Jurkat, Clone E6-1 (cell line): ENCODE data around the gene SLC22A16.
"Not testable (repeated sequence)": the region's sequence is repeated elsewhere in the genome, so short reads cannot be mapped to it uniquely, and the experiment has no call there.

Experiments used
- DNase-seq: peaks from one replicate; pipeline ENCODE4 v3.0.0-alpha.2; 2011; ENCODE audit warnings: low read depth, low spot score
- H3K4me3 ChIP-seq: 2 replicates; pipeline ENCODE4 v1.5.1; 2011; ENCODE audit warnings: mild to moderate bottlenecking, low read length, control low read depth, moderate library complexity

The SLC22A16 gene

DNA sequence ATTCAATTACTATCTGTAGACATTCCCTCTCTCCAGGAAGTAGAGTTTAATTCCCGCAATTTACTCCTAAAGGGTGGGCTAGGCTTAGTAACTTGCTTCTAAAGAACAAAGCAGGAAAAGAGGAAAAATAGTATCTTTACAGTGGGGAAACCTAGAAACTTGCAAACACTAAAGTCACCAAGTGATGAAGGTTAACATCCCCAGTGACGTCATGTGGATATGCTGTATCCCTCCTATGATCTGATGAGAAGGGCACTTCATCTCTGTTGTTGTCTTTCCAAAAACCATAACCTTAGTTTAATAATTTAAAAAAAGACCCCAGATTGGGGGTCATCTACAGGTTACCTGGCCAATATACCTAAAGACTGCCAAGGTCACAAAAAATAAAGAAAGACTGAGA is 17.3 kb downstream of the SLC22A16 start:
- no peak overlapping the region for H3K4me3 ChIP-seq
- DNase-seq = no peak

DNA sequence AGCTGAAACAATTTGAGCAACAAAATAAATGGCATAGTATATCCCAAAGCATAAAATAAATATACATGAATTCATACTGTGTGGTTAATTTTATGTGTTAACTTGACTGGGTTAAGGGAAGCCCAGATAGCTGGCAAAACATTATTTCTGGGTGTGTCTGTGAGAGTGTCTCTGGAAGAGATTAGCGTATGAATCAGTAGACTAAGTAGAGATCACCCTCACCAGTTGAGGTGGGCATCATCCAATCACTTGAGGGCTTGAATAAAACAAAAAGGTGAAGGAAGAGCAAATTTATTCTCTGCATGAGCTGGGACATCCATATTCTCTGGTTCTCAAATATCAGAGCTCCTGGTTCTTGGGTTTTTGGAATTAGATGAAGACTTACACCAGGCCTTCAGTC is 17.9 kb downstream of the SLC22A16 start:
- DNase-seq = no peak
- no peak overlapping the region for H3K4me3 ChIP-seq

DNA sequence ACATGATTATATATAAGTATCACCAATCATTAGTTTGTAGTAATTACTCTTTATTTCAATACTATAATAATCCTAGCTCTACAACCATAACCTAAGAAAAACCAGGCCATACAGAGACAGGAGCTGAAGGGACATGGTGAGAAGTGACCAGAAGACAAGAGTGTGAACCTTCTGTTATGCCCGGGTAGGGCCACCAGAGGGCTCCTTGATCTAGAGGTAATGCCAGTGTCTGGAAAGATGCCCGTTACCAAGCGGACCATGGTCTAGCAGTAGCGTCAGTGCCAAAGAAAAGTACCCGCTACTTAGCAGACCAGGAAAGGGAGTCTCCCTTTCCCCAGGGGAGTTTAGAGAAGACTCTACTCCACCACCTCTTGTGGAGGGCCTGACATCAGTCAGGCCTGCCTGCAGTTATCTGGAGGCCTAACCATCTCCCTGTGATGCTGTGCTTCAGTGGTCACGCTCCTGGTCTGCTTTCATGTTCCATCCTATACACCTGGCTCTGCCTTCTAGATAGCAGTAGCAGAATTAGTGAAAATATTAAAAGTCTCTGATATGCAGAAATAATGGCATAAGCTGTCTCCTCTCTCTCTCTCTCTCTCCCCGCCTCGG is 18.7 kb downstream of the SLC22A16 start:
- not testable (repeated sequence) for DNase-seq

DNA sequence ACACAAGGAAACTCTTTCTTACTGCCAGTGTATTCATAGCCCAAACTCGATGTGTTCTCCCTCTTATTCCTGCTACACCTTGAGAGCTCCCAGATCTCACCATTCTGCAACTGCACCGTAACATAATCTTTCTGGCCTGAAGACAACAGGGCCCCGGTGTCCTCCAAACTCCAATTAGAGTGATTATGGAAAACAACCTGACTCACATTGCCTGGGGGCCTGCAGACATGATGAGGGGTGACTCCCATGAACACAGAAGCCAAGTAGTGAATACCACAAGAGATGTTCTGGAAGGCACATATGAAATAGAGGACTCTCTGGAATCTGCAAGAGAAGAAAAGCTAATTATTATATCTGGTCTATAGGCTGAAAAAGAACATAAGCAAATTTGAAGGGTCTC is 19.7 kb downstream of the SLC22A16 start:
- no peak for DNase-seq
- H3K4me3 ChIP-seq = no peak overlapping the region

More for the DNA sequence above, 18.7 kb downstream of the SLC22A16 start:
- not testable (repeated sequence) for H3K4me3 ChIP-seq

DNA sequence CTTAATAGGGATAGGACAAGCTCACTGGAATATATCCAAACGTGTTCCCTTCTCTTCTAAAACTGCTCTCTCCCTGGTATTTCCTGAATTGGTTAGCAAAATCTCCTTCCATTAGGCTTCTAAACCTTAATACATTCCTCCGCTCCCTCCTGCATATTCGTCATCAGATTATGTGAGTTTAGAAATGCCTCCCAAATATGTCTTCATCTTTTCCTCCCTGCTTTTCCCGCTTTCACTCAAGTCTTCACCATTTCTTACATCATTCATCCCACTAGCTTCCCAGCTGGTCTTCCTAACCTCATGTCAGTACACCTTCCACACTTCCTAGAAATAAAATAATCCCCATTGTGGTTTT is 26.9 kb downstream of the SLC22A16 start:
- H3K4me3 ChIP-seq = no peak overlapping the region
- DNase-seq = no peak

DNA sequence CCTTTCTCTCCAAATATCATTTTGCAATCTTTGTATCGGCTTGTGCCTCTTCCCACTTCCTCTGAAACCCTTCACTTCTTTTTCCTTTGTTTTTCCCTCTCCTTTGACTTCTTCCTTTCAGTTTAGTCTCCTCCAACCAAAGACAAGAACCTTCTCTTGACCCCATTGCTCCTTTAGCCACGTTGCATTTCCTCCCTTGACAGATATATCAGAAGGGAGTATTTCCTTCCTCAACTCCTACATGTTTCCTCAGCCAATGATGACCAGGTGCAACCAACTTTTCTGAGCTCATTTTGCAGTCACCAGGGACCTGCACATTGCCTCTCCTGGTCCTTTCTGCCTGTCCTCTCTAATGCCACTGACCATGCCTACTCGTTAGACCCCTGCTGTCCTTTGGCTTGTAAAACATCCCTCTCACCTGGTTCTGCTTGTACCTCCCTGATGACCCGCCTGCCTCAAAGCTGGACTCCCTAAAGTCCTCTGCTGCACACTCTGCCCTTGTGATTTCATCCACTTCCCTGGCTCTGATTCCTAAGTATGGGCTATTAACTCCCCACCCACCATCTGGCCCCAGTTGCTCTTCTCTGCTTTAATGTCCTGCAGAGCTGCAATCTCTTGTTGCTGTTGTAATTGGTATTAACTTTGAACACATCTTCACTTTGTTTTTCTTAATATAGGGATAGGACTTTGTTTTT is 27.4 kb downstream of the SLC22A16 start:
- no peak for DNase-seq
- no peak overlapping the region for H3K4me3 ChIP-seq

DNA sequence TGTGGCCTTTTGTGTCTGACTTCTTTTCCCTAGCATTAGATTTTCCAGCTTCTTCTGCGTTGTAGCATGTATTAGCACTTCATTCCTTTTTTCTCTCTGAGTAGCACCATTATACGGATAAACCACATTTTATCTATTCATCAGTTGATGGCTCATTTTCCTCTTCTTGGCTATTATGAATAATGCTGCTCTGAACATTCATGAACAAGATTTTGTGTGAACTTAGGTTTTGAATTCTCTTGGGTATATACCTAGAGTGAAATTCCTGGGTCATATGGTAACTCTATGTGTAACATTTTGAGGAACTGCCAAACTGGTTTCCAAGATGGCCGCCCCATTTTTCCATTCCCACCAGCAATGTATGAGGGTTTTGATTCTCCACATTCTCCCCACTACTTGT is 28.7 kb downstream of the SLC22A16 start:
- DNase-seq = no peak
- no peak overlapping the region for H3K4me3 ChIP-seq

DNA sequence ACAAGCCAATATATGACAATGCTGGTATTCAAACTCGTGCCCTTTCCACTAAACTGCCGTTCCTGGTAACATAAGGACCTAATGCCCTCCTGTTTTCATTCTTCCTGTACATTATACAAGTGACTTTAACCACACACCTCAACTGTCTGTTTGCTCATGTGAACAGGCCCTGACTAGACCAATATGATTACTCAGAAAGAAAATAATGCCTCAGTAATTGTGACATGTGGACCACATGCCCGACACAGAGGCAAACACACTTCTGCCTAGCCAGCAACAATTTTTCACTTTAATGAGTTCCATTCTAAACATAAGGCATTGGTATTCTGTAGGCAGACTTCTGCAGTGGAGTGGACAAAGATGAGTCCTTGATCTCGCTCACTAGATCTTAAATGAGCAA is 30.0 kb downstream of the SLC22A16 start:
- DNase-seq = no peak
- no peak overlapping the region for H3K4me3 ChIP-seq

DNA sequence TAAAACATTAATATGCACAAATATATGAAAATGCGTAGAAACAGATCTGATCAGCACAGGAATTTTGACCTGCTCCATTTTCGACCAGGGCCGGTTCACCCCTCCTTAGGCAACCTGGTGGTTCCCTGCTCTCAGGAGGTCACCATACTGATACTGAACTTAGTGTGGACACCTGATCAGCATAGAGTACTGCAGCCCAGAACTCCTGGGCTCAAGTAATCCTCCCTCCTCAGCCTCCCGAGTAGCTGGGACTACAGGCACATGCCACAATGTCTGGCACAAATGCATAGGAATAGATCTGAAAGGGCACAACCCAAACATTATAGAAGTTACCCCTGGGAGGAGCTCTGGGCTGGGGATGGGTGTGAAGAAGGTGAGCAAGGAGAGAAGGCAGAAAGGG is 36.4 kb downstream of the SLC22A16 start:
- no peak overlapping the region for H3K4me3 ChIP-seq
- no peak for DNase-seq

DNA sequence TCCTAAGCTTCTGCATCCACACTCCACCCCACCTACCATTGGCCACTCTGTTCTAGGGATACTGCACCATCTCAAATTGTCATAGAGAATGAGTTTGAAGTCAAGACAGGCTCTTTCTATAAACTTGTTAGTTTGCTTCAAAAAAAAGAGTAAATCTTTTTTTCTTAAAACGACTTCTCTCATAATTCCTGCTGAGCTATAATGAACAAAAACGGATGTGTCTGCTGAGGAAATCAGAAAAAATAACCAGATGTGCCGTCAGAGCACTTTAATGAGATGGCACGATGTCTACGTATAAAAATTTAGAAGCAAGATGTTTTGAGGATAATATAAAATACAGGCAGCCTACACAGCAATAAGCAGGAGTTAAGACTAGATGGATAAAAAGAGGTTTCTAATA is 37.1 kb downstream of the SLC22A16 start:
- H3K4me3 ChIP-seq = no peak overlapping the region
- DNase-seq = no peak

DNA sequence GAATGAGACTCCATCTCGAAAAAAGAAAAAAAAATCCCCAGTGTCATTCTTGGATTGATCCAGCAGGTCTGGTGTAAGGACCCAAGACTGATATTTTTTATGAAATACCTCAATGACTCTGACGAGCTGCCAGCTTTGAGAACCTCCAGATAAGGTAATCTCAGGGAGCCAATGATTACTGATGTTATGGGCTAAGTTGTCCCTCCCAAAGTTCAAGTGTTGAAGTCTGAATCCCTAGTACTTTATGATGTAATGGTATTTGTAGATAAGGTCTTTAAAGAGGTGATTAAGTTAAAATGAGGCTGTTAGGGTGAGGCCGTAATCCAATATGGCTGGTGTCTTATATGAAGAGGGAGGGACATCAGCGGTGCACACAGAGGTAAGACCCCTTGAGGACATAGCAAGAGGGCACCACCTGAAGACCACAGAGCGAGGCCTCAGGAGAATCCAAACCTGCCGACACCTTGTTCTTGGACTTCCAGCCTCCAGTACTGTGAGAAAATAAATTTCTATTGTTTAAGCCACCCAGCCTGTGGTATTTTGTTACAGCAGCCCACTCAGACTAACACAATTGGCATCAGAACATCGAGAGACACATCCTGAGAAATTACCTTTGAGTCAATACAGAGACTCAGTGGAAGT is 41.3 kb downstream of the SLC22A16 start:
- no peak overlapping the region for H3K4me3 ChIP-seq
- DNase-seq = no peak

DNA sequence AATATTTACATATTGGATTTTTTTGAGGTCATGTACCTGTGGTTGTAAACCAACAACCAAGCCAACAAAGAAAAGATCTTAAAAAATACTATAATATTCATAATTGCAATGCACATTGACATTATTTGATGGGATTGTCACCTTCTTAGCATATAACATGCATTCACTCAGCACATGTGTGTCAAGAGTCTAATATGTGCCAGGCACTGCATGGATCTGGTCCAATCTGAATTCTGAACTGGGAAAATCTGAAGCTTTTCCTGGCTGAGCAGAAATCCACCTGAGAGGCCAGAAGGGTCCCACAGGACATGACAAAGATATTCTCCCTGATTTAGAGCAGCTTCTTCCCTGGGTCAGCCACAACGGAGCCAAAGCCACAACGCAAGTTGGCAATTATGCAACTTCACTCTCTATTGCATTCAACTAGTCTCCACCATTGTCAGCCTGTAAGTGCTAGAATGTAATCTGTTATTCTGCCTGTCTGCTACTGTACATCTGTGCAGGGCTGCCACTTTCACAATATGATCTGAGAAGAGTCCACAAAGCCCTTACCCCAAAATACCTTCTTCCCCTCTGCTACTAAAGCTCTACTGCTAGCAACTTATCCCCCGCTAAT is 44.0 kb downstream of the SLC22A16 start:
- DNase-seq = no peak
- H3K4me3 ChIP-seq = no peak overlapping the region

DNA sequence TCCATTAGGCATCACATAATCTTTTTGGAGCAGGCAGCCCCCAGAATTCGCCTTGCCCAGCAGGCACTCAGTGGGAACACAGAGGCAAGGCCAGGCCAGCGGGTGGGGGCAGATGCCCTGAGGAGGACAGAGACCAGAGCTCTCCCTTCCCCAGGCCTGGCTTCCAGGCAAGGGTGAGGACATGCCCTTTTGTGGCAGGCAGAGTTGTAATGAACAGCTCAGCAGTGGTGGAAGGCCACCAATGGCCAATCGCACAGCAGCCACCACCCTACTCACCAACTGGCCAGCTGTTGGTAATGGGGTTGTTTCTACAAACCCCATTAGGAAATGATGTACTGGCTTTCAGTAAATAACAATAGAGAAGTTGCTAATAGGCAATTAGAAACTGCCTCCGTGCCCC is 45.7 kb downstream of the SLC22A16 start:
- no peak overlapping the region for H3K4me3 ChIP-seq
- DNase-seq = no peak

DNA sequence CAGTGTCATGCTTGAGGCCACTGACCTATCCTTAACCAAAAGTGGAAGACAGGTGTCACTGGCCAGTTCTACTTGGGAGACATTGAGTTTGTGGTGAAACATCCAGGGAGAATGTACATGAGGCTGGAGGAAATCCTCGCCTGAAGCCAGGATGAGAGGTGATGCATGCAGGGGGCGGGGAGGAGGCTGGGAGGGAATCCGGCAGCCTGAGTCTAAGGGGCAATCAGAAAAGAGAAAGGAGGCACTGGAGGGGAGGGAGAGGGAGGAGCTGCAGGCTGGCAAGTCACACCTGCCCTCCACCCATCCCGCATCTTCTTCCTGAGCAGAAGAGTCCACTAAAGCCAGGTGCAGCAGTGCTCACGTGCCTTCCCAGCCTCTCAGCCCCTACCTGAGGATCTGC is 46.2 kb downstream of the SLC22A16 start:
- no peak overlapping the region for H3K4me3 ChIP-seq
- no peak for DNase-seq

DNA sequence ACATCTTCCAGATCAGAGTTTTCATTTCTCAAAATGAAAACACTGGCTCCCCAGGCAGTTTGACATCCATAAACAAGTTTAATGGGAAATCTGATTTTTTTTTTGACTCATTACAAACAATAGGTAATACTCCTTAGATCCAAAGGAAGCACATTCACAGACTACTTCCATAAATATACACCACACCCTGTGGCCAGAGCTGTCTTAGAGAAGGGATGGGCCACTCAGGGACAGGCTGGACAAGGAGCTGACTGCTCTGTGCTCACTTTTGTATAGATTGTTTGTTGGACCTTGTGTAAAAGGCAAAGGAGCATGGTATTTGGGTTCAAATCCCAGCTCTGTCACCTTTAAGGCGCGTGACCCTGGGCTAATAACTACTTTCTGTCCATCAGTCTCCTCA is 48.3 kb downstream of the SLC22A16 start:
- H3K4me3 ChIP-seq = no peak overlapping the region

DNA sequence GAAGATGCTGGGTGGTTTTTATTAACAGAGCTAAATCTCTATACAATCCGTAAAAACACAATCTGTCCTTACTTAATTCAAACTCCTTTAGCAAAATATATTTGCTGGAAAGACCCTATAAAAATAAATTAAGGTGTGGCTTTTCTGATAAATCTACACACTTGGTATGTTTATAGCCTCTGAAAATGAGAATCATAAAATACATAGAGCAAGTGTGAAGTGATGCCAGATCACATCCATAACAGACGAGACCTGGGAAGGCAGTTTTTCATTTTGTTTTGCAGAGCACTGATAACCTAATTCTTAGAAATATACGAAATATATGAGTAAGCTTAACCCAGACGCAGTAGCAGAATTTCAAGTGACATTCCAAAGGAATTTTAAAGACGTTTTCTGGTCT is 50.6 kb downstream of the SLC22A16 start:
- DNase-seq = no peak
- no peak overlapping the region for H3K4me3 ChIP-seq

More for the DNA sequence above, 48.3 kb downstream of the SLC22A16 start:
- no peak for DNase-seq

DNA sequence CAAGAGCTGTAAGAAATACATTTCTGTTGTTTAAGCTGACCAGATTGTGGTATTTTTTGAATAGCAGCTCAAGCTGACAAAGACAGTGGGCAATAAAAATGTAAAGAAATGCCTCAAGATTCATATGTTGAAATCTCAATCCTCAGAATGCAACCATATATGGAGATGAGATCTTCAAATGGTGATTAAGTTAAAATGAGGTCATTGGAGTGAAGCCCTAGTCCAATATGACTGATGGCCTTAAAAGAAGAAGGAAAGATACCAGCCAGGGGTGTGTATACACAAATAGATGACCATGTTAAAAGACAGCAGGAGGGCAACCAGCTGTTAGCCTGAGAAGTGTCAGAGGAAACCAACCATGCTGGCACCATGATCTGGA is 54.0 kb downstream of the SLC22A16 start:
- H3K4me3 ChIP-seq = no peak overlapping the region
- DNase-seq = no peak

DNA sequence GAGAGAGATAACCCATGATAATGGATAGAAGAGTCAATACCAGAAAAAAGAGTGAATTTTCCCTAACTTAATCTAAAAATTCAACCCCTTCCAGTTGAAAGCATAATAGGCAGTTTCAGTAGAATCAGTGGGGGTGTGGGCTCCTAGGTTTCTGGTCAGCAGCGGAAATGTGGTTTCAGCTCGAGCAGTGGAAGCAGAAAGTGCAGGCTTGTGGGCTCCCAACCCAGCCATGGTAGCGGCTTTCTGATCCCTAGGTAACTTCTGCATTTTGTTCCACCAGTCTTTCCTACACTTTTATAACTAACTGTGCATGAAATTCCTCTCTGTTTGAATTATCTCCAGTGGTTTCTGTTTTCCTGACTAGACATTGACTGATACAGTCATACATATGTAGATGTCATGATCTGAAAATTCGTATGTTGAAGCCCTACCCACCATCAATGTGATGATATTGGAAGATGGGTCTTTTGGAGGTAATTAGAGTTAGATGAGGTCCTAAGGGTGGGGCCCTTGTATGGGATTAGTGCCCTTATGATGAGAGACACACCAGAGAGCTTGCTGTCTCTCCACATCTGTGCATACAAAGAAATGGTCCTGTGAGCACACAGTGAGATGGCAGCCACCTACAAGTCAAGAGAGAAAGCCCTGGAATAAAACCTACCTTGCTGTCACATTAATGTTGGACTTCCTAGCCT is 54.5 kb downstream of the SLC22A16 start:
- no peak overlapping the region for H3K4me3 ChIP-seq
- DNase-seq = no peak

DNA sequence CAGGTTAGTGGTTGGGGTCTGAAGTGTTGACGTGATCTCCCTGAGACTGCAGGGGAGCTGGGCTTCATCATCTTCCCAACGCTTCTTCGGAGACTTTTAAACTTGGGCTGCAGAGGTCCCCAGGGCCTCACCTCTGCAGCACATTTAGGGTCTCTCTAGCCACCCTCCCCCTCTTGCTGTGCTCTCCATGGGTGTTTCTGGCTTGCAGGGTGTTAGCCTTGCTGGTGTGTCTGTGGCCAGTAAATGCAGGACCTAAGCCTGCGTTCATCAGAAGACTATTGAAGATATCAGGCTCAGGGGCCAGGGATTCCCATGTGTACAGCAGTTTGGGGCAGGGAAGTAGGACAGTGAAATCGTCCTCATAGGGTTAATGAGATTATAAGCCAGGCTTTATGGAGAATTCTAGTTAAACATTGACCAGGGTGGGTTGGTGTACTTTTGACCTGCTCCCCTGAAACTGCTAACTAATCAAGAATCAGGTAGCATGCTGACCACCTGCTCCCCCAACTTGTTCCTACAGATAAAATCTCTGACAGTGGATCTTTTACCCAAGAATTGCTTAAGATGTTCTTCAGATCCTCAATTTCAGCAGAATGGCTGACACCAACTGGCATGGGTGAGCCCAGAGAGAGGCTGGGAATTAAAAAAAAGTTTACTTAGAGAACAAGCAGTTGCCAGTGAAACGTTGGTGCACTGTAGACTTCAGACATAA is 57.2 kb downstream of the SLC22A16 start:
- H3K4me3 ChIP-seq = no peak overlapping the region
- no peak for DNase-seq
